Right hindlimb (tissue), 1 donor: ENCODE results near the gene SPRY2.
"Not testable (repeated sequence)": the region's sequence is repeated elsewhere in the genome, so short reads cannot be mapped to it uniquely, and the experiment has no call there.

Source experiments
- DNase-seq: peaks from one replicate; pipeline ENCODE4 v3.0.0-alpha.2; 2018

Gene SPRY2

DNA sequence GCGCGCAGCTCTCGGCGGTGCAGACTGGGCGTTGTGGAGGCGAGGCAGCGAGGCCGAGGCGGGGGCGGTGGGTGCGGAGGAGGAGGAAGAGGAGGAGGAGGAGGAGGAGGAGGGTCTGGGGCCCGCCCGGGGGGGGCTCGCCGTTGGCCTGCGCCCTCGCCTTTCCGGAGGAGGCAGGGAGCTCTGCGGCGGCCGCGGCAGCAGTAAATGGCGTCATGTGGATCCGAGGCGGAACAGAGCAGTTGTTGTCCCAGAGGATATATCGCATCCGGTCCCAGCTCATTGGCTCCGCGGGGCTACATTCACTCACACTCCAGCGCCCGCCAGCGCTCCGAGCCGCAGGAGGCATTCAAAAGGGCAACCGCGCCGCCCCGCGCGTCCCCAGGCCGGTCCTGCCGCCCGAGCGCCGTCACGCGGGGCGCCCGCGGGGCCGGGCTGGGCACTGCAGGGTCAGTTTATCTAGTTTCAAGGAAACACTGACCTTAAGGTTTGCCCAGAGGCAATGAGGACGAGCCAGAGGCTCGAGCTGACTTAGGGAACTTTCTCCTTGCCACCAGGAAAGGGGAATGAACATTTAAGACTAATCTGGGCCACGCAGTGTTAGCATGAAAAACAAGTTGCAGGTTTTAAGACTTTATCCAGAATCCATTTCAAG, at the start of gene SPRY2:
TSS of gene SPRY2 (minus strand) at position 26 of the 655 bp plus-strand sequence. CDS start 3,421 bp downstream, outside the sequence.
- DNase-seq: peak; percentile 98

- DNase-seq: no peak
These were observed 49.4 kb upstream of the SPRY2 start for GRCh38 chr13:80390338-80390737.

DNA sequence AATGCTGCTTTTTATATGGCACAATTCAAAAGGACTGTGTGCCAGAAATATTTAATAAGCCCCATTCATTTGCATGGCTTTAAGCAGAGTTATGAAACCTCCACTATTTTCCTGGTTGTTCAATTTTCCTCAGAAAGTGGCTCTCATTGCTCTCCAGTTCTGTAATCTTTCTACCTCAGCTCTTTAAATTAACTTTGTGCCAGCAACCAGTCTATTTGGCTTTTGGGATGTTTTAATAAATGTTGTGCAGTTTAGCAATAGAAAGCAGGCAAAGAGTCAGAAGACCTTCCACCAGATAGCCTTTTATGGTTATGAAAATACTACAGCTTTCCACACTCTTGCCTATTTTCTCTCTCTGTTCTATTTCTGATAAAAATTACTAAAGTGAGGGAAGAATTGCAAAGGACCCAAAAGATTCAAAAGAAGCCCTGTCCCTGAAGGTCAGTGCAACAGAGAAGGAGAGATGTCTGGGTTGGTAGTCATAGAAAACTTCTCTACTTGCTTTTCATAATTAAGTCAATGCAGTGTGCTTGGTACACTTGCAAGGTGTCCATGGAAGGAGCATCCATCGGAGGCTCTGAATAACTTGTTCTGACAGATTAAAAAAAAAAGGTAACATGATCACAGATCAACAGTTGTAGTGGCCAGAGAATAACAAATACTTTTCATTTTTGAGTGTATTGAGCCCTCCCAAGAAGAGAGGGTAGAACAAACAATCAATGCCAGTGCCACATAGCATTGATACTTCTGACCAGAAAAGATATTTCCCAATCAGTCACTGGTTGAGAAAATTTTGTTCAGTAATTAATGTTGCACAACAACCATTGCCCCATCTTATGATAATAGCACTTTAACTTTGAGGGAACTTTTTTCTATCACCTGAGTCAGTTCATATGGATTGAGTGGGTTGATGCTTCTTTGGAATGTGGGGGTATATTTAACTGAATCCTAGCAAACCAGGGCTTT, 48.4 kb upstream of the SPRY2 start:
- no peak for DNase-seq

DNA sequence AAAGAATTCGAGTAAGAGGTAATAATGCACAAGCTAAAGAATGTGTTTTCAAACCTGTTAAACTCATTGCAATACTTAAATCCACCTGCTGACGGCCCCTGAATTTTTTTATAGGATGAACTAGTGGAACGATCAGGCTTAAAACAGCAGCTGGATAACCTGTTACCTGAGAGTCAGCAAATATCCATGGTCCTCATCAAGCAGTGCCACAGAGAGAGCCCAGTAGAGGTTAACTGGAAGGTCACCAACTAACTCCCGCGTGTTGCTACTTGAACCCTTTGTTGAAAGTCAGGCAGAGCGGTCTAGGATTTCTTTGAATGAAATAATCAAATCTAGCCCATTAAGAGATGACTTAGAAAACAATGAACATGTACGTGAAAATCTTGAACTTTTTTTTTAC, 47.6 kb upstream of the SPRY2 start:
- no peak for DNase-seq

DNA sequence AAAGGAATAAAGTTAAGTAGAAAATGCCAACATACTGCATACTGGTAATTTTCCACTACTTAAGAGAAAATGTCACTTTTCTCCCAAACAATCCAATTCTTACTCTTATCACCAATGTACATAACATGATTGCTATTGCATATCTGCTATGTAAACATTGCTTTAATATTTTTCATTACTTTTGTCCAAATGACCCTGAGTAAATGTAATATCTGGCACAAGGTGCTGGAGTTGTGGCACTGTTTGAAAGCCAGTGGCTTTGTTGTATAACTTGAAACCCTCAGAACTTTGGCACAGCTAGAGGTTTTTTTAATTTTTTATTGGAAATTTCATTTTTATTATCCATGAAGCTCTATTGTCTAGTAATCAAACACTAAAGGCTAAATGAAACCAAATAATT, 45.7 kb upstream of the SPRY2 start:
- no peak for DNase-seq

- no peak for DNase-seq
These were observed 45.1 kb upstream of the SPRY2 start for GRCh38 chr13:80386002-80386401.

DNA sequence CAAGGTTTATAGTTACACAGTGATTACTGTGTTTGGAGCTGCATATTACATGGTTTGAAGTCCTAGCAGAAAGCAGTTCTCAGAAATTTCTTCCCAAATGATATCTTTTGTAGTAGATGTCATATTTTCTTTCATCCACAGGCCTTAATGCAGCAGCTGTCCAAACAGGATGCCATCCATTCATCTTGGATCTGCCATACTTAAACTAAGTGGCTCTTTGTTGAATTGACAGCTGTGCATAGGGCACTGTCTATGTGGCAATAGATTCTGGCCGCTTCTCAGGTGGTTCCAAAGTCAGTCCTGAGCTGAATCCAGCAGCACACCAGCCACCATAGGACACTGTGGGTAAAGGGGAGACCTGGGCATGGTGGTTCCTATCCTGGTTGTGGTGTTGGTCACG, 41.6 kb upstream of the SPRY2 start:
- DNase-seq: no peak

DNA sequence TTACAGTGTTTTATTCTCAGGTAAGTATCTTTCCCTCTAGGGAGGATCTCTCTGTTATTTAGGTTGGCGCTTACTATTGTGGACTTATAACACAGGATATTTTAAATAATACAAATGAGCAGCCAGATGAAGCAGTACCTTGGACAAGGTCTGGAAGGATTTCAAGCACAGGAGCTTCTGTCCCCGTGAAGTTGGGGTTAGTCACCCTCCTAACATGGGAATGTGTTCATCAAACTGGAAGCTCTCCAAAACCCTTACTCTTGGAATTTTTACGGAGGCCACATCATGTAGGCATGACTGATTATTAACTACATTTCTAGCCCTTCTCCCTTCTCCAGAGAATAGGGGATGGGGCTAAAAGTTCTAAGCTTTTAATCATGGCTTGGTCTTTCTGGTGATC, 38.3 kb upstream of the SPRY2 start:
- DNase-seq: no peak

DNA sequence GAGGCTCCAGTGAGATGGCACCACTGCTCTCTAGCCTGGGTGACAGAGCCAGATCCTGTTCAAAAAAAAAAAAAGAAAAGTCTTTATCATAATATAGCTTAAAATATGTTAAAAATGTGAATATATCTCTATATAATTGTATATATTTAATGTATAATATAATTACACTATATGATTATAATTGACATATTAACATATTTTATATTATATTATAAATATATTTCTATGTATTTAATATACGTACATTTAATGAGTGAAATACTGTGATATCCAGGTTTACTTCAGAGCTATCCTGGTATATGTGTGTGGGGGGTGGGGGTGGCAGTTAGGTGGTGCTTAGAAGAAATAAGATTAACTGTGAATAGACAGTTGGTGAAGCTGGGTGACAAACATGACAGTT, 35.6 kb upstream of the SPRY2 start:
- DNase-seq: no peak

- DNase-seq: no peak
These were observed 34.0 kb upstream of the SPRY2 start for GRCh38 chr13:80374901-80375300.

DNA sequence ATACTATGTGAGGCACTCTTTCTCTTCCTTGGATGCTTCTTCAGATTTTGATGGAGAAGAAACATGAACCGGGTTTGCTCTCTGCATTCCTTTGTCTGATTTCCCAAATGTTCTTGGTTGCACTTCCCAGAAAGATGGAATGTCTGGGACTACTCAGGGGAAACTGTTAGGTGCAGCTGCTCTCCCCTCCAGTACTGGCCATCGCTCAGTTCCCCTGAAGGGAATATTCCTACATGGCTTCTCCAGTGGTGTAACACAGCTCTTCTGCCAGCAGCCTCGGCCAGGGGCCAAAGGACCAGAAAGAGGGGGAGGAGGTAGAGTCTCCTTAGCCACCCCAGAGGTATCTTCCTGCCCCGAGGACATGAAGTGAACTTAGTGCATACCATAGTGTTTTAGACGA, 33.5 kb upstream of the SPRY2 start:
- DNase-seq: peak; percentile 85

DNA sequence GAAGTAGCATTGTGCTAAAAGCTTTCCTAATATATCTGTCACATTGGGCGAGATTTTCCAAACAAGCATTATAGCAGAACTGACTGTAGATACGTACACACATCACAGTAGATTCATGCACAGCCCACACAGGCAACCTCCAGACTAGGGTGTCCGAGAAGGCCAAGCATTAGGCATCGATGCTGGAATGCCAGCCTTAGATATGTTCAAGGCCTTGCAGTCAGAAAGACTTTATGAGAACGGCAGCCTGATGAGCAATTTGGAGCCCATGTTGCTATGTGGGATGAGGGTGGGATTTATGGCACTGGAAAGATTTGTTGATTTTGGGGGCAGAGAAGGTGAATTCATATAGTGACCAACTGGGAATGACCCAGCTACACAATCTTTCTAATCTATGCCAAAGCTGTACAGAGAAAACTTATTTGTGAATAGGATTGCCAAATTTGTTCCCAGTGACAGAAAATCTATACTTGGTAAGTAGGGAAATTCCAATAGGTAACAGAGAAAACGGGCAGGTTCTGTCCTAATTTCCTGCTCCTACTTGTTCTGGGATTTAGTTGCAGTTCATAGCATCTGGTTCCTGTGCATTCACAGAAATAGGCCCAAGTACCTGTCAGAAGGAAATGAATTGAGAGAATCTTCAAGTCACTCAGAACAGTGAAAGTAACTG, 31.0 kb upstream of the SPRY2 start:
- no peak for DNase-seq

DNA sequence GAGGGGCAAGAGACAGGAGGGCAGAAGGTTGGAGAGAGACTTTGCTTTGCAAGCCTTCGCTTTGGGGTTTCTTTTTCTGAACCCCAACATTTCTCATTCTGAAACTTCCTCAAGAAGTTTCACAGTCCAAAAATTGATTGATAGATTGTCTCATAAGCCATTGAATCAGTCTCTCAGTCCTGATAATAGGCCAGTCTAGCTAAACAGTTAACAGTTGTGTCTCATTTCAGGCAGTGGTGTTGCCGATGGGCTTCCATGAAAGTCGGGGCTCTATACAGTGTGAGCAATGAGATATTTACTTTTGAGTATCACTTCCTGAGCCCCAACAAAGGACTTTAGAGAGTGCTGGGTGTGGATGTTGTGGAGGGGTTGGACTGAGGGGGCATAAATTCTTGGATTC, 26.5 kb upstream of the SPRY2 start:
- no peak for DNase-seq

- no peak for DNase-seq
These were observed 23.1 kb upstream of the SPRY2 start for GRCh38 chr13:80363890-80364503.

DNA sequence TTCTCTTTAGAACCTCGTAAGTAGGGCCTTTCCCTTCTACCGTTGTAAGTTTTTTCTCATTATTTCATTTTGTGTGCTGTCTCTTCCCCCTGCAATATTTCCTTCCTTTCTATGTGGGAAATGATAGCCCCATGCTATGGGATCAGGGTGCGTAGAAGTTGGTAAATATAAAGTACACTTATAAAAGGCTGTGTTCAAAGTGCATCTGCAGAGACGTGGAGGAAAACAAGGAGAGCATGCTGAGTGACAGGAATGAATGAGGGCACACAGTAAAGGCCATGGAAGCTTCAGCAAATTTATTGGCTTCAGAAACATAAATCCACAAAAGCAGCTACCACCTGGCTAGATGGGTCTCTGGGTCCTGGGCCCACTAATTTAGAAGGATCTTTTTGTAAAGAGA, 21.6 kb upstream of the SPRY2 start:
- DNase-seq: no peak

DNA sequence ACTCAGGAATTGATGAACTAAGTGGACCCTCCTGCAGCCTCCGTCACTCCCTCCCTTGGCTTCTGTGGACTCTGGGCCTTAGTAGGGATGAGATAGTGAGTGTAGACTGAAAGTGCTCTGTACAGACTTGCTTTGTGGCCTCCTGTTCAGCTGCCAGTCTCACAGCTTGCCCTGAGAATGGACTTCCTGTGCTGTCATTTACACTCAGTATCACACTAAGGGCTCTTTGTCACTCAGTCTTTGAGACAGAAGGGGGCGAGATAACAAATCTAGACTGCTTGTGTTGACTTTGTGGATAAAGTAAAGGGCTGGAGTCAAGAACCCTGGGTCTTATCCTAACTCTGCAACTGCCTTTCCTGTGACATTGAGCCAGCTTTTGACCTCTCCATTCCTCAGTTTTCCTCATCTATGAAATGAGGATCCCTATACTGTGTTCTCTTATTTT, 21.0 kb upstream of the SPRY2 start:
- DNase-seq: no peak

GRCh38 chr13:80361298-80361697, 20.4 kb upstream of the SPRY2 start:
- no peak for DNase-seq

DNA sequence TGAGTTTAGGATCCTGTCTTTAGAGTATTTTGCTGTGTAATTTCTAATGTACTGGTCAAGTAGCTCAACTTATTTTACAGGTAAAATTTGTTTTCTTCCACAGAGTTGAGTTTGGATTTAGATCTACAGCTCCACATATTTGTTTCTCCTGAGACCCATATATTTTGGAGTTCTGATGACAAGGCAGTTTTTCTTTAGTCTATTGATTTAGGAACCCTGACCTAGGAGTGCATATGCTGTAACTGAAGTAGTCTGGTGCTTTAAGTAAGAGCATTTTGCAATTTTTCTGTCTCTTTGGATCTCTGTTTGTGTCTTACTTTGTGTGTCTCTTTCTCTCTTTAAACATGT, 19.5 kb upstream of the SPRY2 start:
- DNase-seq: no peak

DNA sequence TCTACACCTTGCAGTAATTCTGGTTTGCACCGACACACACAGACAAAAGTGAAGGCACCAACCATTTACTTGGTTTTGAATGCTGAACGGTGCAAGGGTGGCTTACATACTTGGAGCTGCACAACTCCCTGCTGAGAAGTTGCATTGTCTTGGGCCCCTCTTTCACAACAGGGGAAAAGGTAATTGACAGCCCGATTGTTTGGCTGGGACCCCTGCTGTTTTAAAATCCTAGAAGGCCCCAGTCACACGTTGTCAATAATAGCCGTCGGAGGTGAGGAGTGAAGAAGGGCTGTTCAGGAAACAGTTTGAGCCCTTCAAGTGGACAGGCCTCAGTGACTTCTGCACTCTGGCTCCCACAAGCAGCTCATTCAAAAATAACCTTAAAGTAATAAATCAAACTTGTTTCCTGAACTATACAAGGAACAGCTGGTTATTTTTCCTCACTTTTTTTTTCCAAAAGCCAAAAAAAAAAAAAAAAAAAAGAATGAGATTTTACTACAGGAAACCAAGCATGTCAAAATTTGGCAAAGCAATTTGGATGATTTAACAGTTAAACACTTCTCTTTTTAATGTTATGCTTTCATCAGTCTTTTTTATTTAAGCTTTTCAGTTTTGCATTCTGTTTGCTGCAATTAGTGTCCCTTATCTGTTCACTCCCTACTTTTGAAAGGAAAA, 19.0 kb upstream of the SPRY2 start:
- peak; percentile 31 for DNase-seq

DNA sequence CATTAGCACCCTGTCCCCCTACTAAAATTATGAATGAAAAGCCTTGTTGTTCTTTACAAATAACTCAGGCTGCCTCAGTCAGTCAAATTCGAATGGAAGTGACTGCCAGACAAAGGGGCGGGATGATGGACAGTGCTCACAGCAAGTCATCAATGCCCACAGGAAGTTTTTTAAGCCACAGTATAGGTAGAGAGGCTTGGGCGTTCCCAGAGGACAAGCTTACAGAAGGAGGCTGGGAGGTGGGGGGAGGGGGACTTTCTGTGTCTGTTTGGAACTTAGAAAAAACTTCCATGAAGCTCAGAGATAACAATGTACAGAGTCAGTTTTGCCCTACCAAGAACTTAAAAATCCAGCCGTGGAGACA, 18.5 kb upstream of the SPRY2 start:
- no peak for DNase-seq

DNA sequence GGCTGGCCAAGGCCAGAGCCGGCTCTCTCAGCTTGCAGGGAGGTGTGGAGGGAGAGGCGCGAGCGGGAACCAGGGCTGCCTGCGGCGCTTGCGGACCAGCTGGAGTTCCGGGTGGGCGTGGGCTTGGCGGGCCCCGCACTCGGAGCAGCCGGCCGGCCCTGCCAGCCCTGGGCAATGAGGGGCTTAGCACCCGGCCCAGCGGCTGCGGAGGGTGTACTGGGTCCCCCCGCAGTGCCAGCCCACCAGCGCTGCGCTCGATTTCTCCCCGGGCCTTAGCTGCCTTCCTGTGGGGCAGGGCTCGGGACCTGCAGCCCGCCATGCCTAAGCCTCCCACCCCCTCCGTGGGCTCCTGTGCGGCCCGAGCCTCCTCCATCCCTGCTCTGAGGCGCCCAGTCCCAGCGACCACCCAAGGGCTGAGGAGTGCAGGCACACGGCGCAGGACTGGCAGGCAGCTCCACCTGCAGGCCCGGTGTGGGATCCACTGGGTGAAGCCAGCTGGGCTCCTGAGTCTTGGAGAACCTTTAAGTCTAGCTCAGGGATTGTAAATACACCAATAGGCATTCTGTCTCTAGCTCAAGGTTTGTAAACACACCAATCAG, 14.7 kb upstream of the SPRY2 start:
- not testable (repeated sequence) for DNase-seq

DNA sequence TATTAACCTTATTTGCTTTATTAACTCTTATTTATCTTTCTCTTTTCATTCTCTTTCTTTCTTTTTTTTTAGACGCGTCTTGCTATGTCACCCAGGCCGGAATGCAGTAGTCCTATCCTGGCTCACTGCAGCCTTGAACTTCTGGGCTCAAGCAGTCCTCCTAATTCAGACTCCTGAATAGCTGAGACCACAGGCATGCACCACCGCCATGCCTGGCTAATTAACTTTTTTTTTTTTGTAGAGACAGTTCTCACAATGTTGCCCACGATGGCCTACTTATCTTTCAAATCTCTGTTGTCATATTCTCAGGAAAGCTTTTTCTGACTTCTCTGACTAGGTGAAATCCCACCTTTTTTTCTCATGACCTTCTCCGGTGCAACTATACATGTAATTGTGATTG, 7.8 kb upstream of the SPRY2 start:
- no peak for DNase-seq
